ENCODE measurements around the gene LIN7C.

The LIN7C gene

DNA sequence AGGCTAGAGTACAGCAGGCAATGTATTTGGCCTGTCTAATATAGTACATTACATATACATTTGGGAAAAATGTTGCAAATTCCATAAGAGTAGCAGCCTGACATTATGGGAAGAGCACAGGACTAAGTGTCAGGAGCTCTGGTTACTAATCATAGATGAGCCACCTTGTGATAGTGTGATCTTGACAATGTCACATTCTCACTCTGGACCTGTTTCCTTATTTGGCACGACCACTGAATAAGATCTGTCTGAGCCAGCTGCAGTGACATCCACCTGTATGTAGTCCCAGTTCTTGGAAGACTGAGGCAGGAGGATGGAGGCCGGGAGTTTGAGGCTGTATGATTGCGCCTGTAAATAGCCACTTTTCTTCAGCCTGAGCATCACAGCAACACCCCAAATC, 5.7 kb upstream of the LIN7C start:
- in situ Hi-C loops (cut with MboI; ENCODE audit: low sequenced_read_pairs): no loop called here

DNA sequence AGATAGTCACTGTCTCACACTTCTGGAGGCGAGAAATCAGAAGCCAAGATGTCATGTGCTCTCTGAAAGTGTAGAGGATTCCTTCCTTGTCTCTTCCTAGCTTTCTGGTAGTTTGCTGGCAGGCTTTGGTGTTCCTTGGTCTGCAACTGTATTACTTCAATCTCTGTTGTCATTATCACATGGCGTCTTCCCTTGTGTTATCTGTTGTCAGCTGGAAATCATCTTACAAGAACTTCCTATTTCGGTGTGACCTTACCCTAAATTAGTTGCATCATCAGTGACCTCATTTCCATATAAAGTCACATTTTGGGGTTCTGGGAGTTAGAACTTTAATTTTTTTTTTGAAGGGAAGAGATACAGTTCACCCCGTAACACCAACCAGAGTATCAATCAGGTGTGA, 3.3 kb upstream of the LIN7C start:
- in situ Hi-C loops (cut with MboI; ENCODE audit: low sequenced_read_pairs): no loop called here

DNA sequence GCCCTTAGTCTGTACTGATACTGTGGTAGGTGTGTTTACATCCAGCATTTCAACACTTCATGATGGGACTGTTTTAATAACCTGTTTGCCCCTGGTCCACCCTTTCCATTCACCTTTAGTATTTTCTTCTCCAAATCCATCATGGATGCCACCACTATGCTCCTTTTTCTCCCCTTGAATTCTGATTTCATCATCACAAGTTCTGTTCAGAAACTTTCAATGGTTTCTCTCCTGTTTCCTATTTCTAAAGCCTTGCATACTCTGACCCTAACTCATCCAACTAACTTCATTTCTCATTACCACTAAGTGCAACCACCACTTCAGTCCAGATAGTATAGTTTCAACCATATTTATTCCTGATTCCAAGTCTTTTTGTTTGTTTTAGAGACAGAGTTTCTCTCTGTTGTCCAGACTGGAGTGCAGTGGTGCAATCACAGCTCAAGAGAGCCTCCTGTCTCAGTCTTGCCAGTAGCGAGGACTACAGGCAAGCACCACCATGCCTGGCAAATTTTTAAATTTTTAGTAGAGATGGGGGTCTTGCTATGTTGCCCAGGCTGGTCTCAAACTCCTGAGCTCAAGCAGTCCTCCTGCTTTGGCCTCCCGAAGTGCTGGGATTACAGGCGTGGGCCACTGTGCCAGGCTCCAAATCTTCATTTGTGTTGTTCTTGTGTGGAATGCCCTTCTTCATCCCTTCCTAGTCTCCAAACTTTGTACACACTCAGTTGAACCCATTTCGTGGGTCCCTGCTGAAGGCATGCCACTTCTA, 1.2 kb upstream of the LIN7C start:
- in situ Hi-C loops (cut with MboI; ENCODE audit: low sequenced_read_pairs): no loop called here

DNA sequence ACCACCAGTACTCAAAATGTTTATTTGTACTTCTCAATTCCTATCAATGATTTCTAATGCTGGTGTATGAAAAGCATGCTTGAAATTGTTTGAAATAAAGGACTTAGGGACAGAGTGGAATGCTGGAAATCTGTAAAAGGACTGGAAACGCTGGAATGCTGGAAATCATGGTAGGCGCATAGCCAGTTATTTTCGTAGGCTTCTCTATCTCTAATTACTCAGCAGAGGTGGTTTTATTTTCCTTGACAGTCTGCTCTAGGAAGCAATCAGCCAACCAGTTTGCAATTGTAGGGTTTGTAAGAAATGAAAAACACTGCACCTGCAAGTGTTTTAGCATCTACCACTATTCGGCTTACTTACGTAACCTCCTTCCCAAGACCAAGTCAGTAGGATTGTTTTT, 788 bp downstream of the LIN7C start:
- in situ Hi-C loops (cut with MboI; ENCODE audit: low sequenced_read_pairs): no loop called here

DNA sequence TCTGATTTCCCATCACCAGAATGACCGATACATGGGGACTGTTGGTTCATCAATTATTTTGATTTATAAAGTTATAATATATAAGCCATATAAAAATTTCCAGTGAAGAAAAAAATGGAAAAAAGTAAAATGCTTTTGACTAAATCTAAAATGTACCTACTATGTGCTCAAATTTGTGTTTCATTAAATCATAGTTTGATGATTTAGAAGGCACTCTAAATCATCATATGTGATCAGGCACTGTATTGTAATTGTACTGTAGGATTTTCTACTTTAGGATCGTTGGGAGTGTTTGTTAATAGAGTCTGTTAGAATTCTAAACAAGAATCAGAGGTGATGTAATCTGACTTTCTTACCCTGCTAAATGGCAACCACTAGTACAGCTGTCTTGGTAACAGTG, 2.4 kb downstream of the LIN7C start:
- in situ Hi-C loops (cut with MboI; ENCODE audit: low sequenced_read_pairs): no loop called here

DNA sequence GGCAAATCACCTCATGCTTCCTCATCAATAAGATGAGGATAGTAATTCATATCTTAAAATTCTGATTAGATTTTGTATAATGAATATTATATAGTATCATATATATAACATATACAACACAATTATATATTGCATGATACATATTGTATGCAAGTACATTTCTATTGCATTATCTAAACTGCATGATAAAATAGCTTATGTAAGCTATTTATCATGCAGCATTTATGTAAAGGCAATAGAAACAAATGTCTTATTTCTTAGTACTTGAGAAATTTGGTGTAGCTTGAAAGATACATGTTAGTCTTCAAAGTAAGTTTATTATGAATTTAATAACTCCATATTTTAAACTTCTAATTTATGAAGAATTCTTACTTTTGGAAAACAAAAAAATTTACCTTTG, 5.5 kb downstream of the LIN7C start:
- in situ Hi-C loops (cut with MboI; ENCODE audit: low sequenced_read_pairs): no loop called here

DNA sequence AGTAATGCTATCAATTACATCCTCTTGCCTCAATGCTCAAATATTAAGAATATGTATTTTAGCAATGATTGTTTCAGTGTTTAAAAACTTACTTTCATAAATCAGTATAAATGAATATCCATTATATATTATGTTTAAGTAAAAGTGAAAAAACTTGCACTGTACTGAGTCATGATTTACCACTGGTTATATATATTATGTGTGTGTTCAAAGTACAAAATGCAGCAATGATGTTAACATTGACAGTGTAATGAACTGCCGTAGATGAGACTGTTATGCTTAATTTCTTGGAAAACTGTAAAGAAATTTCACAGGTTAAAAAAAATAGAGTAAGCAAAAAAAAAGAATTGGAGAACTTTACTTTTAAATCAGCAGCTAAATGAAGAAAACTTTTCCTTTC, 8.7 kb downstream of the LIN7C start:
- in situ Hi-C loops (cut with MboI; ENCODE audit: low sequenced_read_pairs): loop anchor here (10.0 kb wide), 1 partner anchor 313 kb away; no protein-coding TSS in a partner anchor

DNA sequence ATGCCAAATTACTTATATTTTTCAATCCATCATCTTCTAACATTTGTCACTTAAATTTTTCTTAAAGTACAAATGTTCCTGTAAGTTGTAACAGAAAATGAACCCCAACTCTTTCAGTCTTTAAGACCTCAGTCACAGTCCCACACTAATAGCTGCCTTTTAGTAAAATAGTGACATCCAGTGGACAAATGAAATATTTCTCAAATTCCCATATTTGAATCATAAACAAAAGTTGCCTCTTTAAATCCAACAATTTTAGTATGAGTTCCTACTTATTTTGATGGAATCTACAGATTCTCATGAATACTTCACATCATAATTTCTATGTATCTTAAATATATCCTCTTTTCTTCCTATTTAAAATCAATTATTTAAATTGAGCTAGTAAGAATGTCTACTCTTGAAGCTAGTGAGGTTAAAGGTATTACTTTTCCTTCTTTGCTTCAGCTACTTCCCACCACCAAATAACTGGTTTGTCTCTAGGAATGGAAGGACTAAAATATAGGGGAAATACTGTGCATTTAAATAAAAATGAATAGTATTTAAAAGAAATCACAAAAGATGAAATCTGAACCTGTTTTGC, 9.2 kb downstream of the LIN7C start:
- in situ Hi-C loops (cut with MboI; ENCODE audit: low sequenced_read_pairs): loop anchor here (10.0 kb wide), 1 partner anchor 313 kb away; no protein-coding TSS in a partner anchor

DNA sequence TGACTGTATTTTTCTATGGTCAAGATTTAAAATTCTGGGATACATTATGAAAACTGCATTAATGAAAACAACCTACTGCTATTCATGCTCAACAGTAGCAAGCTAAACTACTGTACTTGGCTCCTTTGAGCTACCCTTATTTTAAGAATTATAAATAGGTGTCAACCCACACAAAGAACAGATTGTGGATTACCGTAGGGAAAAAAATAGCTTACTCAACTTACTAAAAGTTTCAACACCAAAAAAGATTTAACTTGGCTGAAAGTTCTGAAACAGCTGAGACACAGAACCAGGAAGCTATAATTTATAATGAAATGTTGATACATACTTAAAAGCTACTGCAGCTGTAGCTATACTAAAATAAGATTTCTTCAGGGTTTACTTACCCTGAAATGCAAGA, 10.1 kb downstream of the LIN7C start:
- in situ Hi-C loops (cut with MboI; ENCODE audit: low sequenced_read_pairs): loop anchor here (10.0 kb wide), 1 partner anchor 312 kb away; no protein-coding TSS in a partner anchor

DNA sequence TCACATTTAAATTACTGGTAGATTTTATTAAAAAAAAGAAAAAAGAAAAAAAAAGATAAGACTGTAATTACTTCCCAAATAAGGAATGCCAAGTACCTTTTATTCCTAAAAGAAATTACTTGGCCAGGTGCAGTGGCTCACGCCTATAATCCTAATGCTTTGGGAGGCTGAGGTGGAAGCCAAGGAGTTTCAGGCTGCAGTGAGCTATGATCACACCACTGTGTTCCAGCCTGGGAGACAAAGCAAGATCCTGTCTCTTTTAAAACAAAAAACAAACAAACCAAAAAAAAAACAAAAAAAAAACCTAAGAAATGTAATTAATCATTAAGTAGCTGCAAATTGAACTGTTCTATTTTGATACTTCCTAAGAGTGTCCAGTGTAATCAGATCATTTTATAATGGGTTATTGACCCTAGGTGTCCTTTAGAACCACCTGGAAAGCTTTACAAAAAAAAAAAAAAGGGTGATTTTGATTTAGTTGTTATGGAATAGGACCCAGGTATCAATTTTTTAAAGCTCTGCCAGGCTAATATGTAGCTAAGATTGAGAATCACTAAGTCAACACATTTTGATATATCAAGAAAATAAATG, 10.8 kb downstream of the LIN7C start:
- in situ Hi-C loops (cut with MboI; ENCODE audit: low sequenced_read_pairs): loop anchor here (10.0 kb wide), 1 partner anchor 311 kb away; no protein-coding TSS in a partner anchor

DNA sequence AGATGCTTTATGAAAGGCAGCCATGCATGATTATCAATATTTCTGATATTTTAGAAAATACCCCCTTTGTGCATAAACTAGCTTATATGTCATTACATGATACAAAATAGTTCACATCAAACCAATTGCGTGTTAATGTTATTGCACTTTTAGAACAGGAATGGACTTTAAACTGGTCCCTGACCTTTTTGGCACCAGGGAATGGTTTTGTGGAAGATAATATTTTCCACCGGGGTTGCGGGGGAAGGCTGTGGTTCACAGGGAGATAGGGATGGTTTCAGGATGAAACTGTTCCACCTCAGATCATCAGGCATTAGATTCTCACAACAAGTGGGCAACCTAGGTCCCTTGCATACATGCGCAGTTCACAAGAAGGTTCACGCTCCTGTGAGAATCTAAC, 17.5 kb downstream of the LIN7C start:
- in situ Hi-C loops (cut with MboI; ENCODE audit: low sequenced_read_pairs): no loop called here

DNA sequence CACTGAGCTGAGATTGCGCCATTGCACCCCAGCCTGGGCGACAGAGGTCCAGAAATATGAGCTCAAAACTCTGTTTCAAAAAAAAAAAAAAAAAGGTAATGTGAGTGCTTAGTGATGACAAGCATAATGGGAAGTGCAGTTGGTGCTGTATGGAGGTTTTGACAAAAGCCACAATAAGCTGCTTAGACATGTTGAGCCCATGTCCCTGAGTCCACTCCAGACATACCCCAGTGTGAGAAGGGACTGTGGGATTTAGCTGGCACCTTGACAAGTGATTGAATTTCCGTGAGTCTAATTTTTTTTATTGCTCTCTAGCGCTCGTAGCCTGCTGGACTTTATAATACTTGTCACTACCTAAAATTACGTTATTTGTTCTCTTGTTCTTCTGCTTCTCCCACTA, 18.9 kb downstream of the LIN7C start:
- in situ Hi-C loops (cut with MboI; ENCODE audit: low sequenced_read_pairs): no loop called here

DNA sequence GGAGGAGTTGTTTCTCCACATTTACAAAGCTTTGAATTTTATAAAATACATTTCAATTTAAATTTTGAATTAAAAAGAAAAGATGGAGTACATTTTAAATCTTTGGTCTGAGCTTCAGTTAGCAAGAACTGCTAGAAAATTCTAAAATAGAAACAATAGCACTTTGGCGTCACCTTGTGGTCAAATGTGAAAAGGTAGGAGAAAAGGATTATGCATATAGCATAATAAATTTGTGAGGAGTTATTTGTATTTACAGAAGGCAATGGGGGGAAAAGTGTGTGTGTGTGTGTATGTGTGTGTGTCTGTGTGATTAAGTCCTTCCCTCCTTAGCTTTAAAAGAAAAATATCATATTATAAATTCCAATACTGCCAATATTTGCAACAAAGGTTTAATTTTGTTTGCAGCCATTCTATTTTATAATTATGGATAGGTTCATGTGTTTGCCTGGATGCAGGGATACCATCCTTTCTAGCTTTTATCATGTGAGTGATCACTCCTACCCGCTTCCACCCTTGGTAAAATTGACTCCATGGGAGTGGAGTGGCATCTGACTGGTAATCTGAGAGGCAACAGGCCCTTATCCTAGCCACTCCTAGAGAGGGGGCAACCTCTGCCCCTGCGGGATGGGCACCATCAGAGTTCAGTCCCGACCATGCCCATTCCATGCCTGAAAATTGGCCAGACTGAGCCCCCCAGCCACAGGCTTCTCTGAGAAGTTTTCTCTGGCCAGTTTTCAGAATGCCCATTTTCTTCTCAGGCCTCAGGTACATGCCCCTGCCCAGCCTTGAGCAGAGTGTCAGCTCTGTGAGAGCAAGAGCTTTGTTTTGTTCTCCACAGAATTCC, 20.4 kb downstream of the LIN7C start:
- in situ Hi-C loops (cut with MboI; ENCODE audit: low sequenced_read_pairs): no loop called here

DNA sequence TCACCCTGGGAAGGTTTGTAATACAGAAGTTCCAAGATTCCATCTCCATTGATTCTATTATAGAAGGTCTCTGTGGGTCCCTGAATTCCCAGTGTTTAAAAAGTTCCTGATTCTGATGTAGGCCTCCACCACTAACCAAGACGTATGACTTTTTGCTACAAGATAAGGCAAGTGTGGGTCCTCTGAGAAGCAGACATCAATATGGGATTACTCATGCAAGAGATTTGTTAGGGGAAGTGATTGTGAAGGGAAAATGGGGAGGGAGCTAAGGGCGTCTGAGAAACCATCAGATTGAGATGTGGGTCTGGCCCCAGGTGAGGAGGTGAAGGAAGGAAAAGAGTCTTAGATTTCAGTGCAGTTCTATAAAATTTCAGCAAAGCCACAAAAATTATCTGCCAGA, 23.8 kb downstream of the LIN7C start:
- in situ Hi-C loops (cut with MboI; ENCODE audit: low sequenced_read_pairs): no loop called here

DNA sequence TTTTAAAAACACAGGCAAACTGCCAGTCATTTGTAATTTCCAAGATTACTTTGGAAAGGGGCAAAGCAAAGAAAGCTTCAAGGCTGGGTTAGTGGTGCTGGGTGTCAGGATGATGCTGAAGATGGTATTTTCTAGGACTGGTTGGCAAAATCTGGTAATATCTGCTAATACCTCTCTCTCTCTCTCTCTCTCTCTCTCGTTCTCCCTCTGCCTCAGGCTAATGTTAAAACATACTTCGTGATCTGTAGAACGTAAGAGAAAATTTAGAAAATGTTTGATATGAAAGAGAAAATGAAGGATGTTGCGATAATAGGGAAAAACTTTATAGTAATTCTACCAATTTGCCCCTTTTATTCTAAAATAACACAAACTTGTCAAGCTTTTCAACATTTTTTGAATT, 24.6 kb downstream of the LIN7C start:
- in situ Hi-C loops (cut with MboI; ENCODE audit: low sequenced_read_pairs): no loop called here

DNA sequence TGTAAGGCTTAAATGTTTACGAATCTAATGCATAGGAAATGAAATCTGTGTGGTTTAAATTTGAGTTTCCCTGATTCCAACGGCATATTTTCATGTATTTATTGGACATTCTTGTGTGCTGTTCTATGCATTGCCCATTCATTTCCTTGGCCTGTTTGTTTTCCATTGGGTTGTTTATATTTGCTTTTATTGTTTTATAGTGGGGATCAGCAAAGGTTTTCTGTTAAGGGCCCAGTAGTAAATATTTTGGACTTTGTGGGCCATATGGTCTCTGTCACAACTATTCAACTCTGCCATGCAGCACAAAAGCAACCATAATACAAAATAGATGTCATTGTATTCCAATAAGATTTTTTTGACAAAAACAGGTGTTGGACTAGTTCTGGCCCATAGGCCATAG, 28.7 kb downstream of the LIN7C start:
- in situ Hi-C loops (cut with MboI; ENCODE audit: low sequenced_read_pairs): no loop called here

DNA sequence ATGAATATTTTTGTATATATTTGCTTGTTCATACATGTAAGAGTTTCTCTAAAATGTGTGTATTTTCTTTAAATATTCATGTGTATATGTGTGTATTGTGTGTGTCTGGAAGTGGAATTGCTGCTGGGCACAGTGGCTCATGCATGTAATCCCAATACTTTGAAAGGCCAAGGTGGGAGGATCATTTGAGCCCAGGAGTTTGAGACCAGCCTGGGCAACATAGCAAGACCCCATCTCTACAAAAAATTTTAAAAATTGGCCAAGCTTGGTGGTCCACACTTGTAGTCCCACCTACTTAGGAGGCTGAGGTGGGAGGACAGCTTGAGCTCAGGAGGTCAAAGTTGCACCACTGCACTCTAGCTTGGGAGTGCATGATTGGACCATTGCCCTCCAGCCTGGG, 29.3 kb downstream of the LIN7C start:
- in situ Hi-C loops (cut with MboI; ENCODE audit: low sequenced_read_pairs): no loop called here

DNA sequence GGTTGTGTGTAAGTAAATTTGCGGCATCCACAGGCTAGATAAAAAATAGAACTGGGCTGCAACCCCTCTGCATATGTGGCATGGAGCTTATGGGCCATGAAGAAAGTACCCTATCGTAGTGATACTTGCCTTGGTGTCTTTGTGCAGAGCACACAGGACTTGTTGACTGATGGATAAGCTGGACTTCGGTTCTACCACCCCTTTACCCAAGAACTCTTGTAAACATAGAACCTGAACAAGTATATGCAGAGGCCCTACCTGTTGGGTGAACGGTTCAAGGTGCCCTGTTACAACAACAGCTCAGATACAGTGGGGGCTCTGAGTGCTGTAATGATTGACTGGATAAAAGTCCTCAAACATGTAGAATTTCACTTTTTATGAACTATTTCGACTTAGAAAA, 30.9 kb downstream of the LIN7C start:
- in situ Hi-C loops (cut with MboI; ENCODE audit: low sequenced_read_pairs): no loop called here

DNA sequence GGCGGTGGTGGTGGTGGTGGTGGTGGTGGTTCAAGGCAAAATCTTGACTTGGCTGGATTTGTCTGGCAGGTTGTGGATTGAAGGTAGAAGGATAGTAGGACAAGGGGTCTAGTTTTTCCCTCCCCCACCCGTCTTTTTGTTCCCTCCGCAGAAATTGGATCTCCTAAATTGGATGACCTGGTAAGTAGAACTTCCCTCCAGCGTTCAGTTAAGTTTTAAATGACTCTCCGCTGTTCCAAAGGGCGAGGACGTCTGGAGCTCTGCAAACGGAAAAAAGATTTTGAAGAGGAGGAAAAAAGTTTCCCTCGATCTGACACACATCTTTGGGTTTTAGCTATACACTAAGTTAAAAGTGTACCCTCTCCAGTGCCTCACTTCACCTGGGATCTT, 33.6 kb downstream of the LIN7C start:
- in situ Hi-C loops (cut with MboI; ENCODE audit: low sequenced_read_pairs): no loop called here

DNA sequence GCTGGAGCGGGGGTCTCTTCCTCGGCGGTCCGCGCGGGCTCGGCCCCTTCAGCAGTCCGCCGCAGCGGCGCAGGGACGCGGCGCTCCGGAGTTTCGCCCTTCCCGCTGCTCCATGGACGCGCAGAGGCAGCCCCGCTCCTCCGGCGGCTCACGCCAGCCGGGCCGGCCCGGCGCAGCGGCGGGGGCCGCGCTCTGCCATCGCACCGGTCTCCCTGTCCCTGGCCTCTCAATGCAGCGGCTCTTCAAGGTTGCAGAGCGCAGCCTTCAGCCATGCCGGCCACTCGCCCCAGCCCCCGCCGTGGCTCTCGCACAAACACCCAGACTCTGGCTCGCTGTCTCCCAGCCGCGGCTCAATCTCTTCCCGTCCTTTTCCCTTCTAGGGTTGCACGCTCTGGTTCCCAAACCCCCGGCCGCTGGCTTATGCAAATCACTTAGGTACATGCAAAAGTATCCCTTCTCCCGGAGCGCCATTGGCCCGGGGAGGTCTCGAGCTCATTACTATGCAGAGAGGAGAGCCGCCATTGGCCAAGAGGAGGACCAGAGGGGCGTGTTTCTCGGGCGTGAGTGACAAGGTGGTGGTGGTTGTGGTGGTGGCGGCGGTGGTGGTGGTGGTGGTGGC, 34.1 kb downstream of the LIN7C start, which contains the start of gene LGR4:
Gene LGR4 (minus strand): TSS at position 393 of the 619 bp plus-strand sequence. CDS start 488 bp downstream, outside the sequence.
- in situ Hi-C loops (cut with MboI; ENCODE audit: low sequenced_read_pairs): no loop called here
